Measurements from ENCODE around the gene C1QTNF4. TPM values are rescaled to one million over a fixed set of nuclear protein-coding genes. Genes with fewer than 3 reads are reported as not detected.
A peak's percentile ranks its signal among the peaks of the same experiment; 100 is the strongest.

Gene C1QTNF4
- total and polyA plus RNA-seq, 9 of the 15 experiments (the other 6 are each of a cell fraction or from before 2014, with no cell fraction given): not detected

DNA sequence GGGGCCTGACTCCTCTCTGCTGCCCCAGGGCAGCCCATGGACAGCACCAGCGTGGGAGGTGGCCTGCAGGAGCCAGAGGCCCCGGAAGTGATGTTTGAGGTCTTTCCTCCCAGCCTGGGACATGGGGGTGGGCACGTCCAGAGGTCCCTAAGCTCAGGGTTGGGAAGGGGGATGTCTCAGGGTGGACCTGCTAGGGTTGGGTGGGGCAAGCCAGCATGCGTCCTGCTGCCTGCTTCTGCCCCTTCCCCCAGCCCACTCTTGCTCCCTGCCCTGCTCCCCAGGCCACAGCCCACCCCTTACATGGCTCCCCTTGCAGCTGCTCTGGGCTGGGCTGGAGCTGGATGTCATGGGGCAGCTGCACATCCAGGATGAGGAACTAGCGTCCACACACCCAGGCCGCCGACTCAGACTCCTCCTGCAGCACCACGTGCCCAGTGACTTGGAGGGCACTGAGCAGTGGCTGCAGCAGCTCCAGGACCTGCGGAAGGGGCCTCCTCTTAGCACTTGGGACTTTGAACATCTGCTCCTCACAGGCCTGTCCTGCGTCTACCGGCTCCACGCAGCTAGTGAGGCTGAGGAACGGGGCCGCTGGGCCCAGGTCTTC lies 6.4 kb downstream of the C1QTNF4 start (continued):
- no peak for TF ChIP-seq CUX1 (CRISPR knock-in tag; IDR thresholded peaks at IDR 0.05)
- no peak for TF ChIP-seq ZNF583 (CRISPR knock-in tag; IDR thresholded peaks at IDR 0.05)
- TF ChIP-seq GABPA (tag; conservative IDR thresholded peaks at IDR 0.05; ENCODE audit: low read depth): 0 out of 2 replicates have a peak, but pooled peaks have one; percentile 17
- no peak for TF ChIP-seq PURB (CRISPR knock-in tag; IDR thresholded peaks at IDR 0.05; ENCODE audit: low read depth)

All from K562 (cell line).